SK-N-DZ (cell line): ENCODE measurements around the gene RGS19.

Experiments used
- DNase-seq: peaks from one replicate; pipeline ENCODE4 v3.0.0-alpha.2; 2015; ENCODE audit warnings: low spot score

RGS19 gene

DNA sequence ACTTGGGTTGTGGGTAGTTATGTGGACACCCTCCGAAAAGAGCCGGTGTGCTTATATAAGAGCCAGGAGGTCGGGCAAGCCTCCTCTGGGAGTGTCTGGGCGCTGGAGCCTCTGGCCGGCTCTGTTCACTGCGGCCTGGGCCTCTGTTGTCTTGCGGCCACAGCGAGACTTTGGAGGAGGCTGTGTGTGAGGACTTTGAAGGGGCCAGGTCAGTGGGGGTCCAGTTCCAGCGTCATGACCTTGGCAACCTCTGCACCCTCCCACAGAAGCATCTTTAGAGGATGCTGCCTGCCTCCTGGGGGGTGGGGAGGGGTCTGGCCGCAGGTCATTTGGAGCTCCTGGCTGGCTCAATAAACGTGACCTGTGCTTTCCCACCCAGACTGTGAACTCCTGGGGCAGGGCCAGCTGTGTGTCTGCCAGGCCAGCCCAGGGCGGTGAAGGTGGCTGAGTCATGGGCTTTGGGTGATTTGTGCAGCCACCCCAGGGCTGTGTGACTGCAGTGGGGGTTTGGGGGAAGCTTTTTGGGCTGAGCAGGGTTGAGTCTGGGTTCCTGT lies 15.1 kb downstream of the RGS19 start:
- no peak for DNase-seq

- DNase-seq, result no peak
Observed at GRCh38 chr20:64063389-64064144, 15.8 kb downstream of the RGS19 start.

DNA sequence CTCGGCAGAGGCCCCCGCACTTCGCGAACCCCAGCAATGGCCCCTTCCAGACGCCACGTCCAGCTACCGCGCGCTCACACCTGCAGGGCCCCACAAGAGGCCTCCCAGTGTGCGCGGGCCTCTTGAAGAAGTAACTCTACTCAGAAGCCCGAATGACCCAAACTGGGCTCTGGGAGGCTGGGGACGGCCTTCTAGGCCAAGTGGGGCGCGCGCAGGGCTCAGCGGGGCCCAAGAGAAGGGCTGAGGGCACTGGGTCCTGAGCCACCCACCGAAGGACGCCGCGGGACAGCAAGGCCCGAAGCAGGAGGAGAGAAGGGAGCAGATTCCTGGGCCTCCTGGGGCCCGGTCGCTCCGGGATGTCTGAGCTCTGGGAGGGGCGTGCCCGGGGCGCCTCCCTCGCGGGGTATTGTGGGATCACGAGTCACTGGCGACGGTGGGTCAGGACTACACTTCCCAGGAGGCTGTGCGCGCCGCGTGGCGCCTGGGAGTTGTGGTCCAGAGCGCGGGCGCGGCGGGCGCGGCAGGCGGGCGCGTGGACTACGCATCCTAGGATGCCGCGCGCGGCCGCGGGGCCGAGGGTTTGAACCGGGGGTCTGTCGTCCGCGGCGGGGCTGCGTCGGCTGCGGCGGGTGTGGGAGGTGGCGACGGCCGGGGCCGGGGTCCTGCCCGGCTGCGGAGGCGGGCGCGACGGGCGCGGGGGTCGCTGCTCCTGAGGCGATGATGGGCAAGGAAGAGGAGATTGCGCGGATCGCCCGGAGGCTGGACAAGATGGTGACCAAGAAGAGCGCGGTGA lies 16.5 kb downstream of the RGS19 start, which contains the start of gene TCEA2:
Gene TCEA2 (plus strand): TSS at position 603 of the 793 bp plus-strand sequence. CDS start 115 bp downstream, at position 718.
- peak; percentile 98 for DNase-seq

- DNase-seq, result no peak
Observed at GRCh38 chr20:64062276-64062595, 17.1 kb downstream of the RGS19 start.

DNA sequence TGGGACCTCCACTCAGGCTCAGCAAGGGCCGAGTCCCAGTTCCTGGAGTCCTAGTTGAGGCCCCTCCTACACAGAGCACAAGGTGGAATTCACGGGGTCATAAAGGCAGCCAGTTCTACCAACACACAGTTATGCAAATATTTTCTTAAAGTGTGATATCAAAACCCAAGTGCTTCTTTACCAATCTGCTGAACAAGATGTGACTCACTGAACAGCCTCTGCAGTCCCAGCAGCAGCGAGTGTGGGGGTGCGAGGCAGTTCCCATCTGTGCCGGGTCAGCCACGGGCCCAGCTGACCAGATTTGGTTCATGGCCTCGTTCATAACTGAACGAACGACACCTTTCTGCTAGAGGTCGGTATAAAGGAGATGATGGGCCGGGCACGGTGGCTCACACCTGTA lies 20.8 kb downstream of the RGS19 start:
- DNase-seq, result no peak

DNA sequence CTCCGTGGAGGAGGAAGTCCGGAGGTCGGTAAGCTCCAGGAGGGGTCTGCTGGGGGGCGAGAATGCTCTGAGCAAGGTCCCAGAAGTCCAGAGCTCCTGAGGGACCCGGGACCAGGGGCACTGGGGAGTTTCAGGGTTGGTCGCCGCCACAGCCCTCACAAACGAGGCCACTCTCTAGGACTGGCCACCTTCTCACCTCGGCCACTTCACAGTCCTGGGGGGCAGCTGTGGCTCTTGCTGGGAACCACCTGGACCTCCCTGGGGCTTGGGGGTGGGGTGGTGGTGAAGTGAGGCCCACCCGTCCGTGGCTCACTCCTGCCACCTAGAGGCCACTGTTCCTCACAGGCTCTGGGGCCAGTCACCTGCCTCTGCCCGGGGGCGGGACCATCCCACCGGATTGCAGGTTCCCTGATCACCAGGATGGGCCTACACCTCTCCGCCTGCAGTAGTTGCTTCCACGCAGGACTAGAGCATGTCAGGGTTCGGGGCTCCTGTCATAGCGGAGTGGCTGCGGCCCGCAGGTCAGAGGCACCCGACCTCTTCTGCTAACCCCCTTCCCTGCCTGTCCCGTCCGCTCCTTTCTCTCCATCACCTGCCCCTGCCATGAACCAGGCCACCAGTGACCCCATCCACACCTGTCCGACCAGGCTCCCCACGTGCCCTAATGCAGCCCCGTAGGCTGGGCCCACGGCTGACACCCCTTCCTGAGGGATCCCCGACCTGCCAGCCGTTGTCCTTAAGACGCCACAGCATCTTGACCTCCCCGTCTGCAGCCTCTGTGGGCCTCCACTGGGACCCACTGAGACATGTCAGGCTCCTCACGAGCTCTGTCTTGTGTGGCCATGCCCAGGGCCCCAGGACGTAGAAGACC lies 21.5 kb downstream of the RGS19 start:
- peak; percentile 78 for DNase-seq

DNA sequence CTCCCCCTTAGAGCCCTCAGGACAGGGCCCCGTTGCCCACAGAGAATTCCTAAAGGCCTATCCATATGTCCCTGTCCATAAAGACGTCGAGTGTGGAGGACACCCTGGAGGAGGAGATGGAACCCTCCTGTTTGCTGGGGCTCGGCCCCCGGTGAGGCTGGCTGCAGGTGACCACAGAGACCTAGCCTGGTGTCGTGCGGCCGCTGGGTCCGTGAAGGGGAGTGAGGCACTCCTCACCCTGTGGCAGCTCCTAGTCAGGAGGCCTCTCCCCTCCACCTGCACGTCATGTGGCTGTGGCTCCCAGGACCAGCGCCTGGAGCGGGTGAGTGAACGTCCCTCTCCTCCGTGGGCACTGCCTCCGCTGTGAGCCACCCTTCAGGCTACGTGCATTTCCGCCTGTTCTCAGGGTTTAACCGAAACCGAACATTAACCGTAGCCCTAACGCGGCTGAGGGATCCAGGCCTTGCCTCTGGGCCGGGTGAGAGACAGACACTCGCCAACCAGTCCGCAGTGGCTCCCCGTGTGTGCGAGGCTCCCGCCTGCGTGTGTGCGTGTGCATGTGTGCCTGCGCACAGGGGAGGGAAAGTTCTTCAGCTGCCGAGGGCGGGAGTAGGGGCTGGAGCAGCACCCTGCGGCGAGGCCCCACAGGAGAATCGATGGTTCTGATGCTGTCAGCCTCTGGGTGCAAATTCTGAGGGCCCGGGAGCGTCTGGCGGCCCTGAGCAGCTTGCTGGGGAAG lies 22.3 kb downstream of the RGS19 start:
- no peak for DNase-seq

GRCh38 chr20:64056639-64056888 lies 22.8 kb downstream of the RGS19 start:
- DNase-seq, result no peak

GRCh38 chr20:64055893-64056638 lies 23.3 kb downstream of the RGS19 start:
- DNase-seq, result peak; percentile 58

DNA sequence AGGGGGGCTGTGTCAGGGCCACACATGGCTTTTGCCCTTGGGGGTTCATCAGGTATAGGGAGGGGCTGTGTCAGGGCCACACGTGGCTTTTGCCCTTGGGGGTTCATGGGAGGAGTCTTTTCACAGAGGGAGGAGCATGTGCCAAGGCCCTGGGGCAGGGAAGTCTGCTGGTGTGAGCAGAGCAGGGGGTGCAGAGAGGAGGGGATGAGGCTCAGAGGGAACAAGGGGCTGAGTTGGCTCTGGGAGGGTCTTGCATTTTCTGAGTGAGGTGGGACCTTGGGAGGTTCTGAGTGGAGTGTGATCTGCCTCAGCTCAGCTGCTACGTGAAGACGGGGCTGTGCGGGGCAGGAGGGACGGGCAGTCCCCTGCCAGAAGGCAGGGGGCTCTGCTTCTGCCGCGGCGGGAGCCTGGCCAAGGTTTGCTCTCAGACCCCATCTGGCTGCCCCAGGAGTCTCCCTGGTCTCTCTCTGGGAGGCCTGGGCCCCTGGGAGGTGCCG lies 23.9 kb downstream of the RGS19 start:
- DNase-seq, result no peak

GRCh38 chr20:64053841-64054661 lies 25.3 kb downstream of the RGS19 start:
- peak; percentile 80 for DNase-seq

DNA sequence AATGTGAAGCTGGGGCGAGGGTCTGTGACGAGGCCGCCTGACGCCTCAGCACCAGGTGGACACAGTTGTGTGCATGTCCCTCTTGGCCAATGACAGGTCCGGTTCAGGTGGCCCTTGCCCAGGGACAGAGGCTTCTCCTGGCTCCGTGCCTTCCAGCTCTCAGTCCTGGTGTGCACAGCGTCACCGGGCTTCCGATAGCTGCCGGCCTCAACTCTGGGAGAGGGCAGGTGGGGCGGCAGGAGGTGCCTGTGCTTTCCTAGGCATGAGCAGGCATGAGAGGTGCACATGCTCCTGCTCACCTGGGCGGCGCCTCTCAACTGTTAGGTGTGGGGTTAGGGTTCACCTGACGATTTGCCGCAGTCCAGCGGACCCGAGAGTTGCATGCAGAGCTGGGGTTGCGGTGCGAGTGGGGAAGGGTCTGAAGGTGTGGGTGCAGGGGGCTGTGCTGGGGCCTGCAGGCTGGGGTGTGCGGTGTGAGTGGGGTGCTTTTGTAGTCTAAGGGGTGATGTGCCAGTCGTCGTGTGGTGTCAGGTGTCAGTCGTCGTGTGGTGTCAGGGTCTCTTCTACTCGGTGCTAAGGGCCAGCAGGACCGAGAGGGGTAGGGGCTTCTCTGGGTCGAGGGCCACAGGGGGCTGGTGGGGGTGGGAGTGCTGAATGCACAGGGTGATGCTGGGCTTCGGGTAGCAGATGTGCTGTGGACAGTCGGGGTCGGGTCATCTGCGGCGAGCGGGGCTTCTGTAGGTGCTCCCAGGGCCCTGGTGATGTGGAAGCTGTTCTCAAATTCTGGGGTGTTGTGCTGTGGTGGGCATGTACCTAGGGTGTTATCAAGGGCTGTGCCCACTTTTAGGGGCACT lies 26.1 kb downstream of the RGS19 start:
- DNase-seq, result no peak

GRCh38 chr20:64052326-64052722 lies 27.0 kb downstream of the RGS19 start:
- DNase-seq, result no peak

GRCh38 chr20:64051561-64052325 lies 27.6 kb downstream of the RGS19 start:
- DNase-seq, result no peak

DNA sequence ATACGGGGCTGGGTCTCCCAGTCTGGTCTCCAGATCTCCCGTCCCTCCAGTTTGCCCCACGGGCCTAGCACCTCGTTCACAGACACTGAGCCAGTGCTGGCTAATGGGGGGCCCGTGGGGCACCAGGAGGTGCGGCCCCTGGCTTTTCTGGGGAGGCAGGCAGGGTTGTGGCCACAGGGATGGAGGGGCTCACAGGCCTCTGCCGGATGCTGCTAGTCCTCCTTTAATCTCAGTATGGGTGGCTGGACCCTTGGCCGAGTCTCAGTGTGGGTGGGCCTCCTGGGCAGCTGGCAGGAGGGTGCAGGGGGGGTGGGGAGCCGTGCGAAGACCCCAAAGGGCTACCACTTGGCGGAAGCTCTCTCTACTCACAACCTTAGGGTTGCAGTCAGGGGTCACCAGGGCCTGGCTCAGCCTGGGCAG lies 28.3 kb downstream of the RGS19 start:
- no peak for DNase-seq

GRCh38 chr20:64050261-64051032 lies 28.9 kb downstream of the RGS19 start:
- no peak for DNase-seq

GRCh38 chr20:64049878-64050260 lies 29.4 kb downstream of the RGS19 start:
- DNase-seq, result no peak
